ENCODE measurements around the gene C5orf58. TPM values are rescaled to one million over a fixed set of nuclear protein-coding genes. Genes with fewer than 3 reads are reported as not detected.

Gene C5orf58
- polyA plus RNA-seq, 1 donor (not counting 4 experiments of a cell fraction or from before 2014, with no cell fraction given): not detected

- Histone ChIP-seq H3K9me3 (ENCODE audit: control insufficient read depth, low read depth, low read length) (no peaks in the 10 kb centered on the region), H4K20me1 (ENCODE audit: control insufficient read depth, extremely low read depth, insufficient read depth, low read length) (no peaks in the 10 kb centered on the region), H3K79me2 (ENCODE audit: control insufficient read depth, insufficient read depth, low read length) (no peaks in the 10 kb centered on the region), H3K4me2 (ENCODE audit: control insufficient read depth, extremely low read depth, insufficient read depth, low read depth, low read length) (no peak overlapping the region), H3K27me3 (ENCODE audit: control insufficient read depth, extremely low read depth, insufficient read depth, low read length) (no peaks in the 10 kb centered on the region), H3K4me1 (ENCODE audit: control insufficient read depth, extremely low read depth, insufficient read depth, low read length) (no peaks in the 10 kb centered on the region), H3K27ac (ENCODE audit: control insufficient read depth, insufficient read depth, low read length) (no peak overlapping the region), H3K9ac (ENCODE audit: control insufficient read depth, extremely low read depth, insufficient read depth, low read length) (no peak overlapping the region), H3K9me1 (ENCODE audit: control insufficient read depth, extremely low read depth, insufficient read depth, low read length) (no peaks in the 10 kb centered on the region), H3K36me3 (ENCODE audit: control insufficient read depth in 2 of 2, extremely low read depth in 1 of 2, insufficient read depth in 2 of 2, low read length in 2 of 2) (no peaks in the 10 kb centered on the region), H2AFZ (ENCODE audit: control insufficient read depth, low read length) (no peak overlapping the region), H3K4me3 (ENCODE audit: control insufficient read depth in 2 of 3, extremely low read depth in 1 of 3, insufficient read depth in 2 of 3, low read depth in 1 of 3, low read length in 3 of 3) (no peak overlapping the region)
- dilution Hi-C loops (cut with MboI; ENCODE audit: extremely low pct_ligation_motif_present, low sequenced_read_pairs): no loop called here
- DNase-seq (ENCODE audit: low read depth, low spot score) (no peak), FAIRE-seq (no peak)
- TF ChIP-seq EZH2 (IDR thresholded peaks at IDR 0.05; ENCODE audit: low read length) (no peak), CTCF (optimal IDR thresholded peaks at IDR 0.05 in 1 of 3, IDR thresholded peaks at IDR 0.05 in 1 of 3, conservative IDR thresholded peaks at IDR 0.05 in 1 of 3; ENCODE audit: extremely low read depth in 1 of 3, insufficient read depth in 2 of 3, low read length in 3 of 3) (no peak)
Measured at GRCh38 chr5:170257370-170257769, 24.6 kb downstream of the C5orf58 start.

- dilution Hi-C loops (cut with MboI; ENCODE audit: extremely low pct_ligation_motif_present, low sequenced_read_pairs): no loop called here
- no peak overlapping the region for H3K4me3 ChIP-seq (ENCODE audit: control insufficient read depth in 2 of 3, extremely low read depth in 1 of 3, insufficient read depth in 2 of 3, low read depth in 1 of 3, low read length in 3 of 3)
- peaks cover 6% of the 10 kb centered on the region for H3K27me3 ChIP-seq (ENCODE audit: control insufficient read depth, extremely low read depth, insufficient read depth, low read length)
- H3K36me3 ChIP-seq (ENCODE audit: control insufficient read depth in 2 of 2, extremely low read depth in 1 of 2, insufficient read depth in 2 of 2, low read length in 2 of 2): no peaks in the 10 kb centered on the region
- no peak overlapping the region for H2AFZ ChIP-seq (ENCODE audit: control insufficient read depth, low read length)
- H4K20me1 ChIP-seq (ENCODE audit: control insufficient read depth, extremely low read depth, insufficient read depth, low read length): no peaks in the 10 kb centered on the region
- no peaks in the 10 kb centered on the region for H3K9me3 ChIP-seq (ENCODE audit: control insufficient read depth, low read depth, low read length)
- no peaks in the 10 kb centered on the region for H3K79me2 ChIP-seq (ENCODE audit: control insufficient read depth, insufficient read depth, low read length)
- DNase-seq (ENCODE audit: low read depth, low spot score) (no peak), FAIRE-seq (no peak)
- no peak overlapping the region for H3K4me2 ChIP-seq (ENCODE audit: control insufficient read depth, extremely low read depth, insufficient read depth, low read depth, low read length)
- H3K4me1 ChIP-seq (ENCODE audit: control insufficient read depth, extremely low read depth, insufficient read depth, low read length): no peaks in the 10 kb centered on the region
- TF ChIP-seq CTCF (optimal IDR thresholded peaks at IDR 0.05 in 1 of 3, IDR thresholded peaks at IDR 0.05 in 1 of 3, conservative IDR thresholded peaks at IDR 0.05 in 1 of 3; ENCODE audit: extremely low read depth in 1 of 3, insufficient read depth in 2 of 3, low read length in 3 of 3) (no peak), EZH2 (IDR thresholded peaks at IDR 0.05; ENCODE audit: low read length) (no peak)
- no peak overlapping the region for H3K9ac ChIP-seq (ENCODE audit: control insufficient read depth, extremely low read depth, insufficient read depth, low read length)
- no peak overlapping the region for H3K27ac ChIP-seq (ENCODE audit: control insufficient read depth, insufficient read depth, low read length)
- H3K9me1 ChIP-seq (ENCODE audit: control insufficient read depth, extremely low read depth, insufficient read depth, low read length): no peaks in the 10 kb centered on the region
Measured at GRCh38 chr5:170261528-170262043, 28.8 kb downstream of the C5orf58 start.

Data from keratinocyte (primary cell).